HG02840 (cell line): ENCODE results near the gene CAPN8.
A peak's percentile ranks its signal among the peaks of the same experiment; 100 is the strongest.

Experiments used
- ATAC-seq: cut with Tn5 transposase; IDR thresholded peaks from one replicate; pipeline ENCODE4 v1.9.1; 2021; ENCODE audit warnings: mild to moderate bottlenecking, moderate library complexity, moderate number of reproducible peaks; ENCODE audit not compliant: unreplicated experiment, low FRiP score

CAPN8 gene

GRCh38 chr1:223665592-223666312 lies at the start of gene CAPN8:
TSS of gene CAPN8 (minus strand) at chr1:223665701. CDS start at chr1:223665646, 55 bp downstream.
- ATAC-seq: no peak

- no peak for ATAC-seq
These were observed 49.5 kb upstream of the CAPN8 start for GRCh38 chr1:223714849-223715603.

- ATAC-seq: no peak
These were observed 48.9 kb upstream of the CAPN8 start for GRCh38 chr1:223714421-223714724.

GRCh38 chr1:223713546-223714420 lies 48.3 kb upstream of the CAPN8 start:
- no peak for ATAC-seq

- peak; percentile 30 for ATAC-seq
These were observed 47.5 kb upstream of the CAPN8 start for GRCh38 chr1:223712850-223713474.

GRCh38 chr1:223712194-223712849 lies 46.8 kb upstream of the CAPN8 start, which contains the start of gene CAPN2:
TSS of gene CAPN2 (plus strand) at chr1:223712539. CDS start at chr1:223712641, 102 bp downstream.
- ATAC-seq: peak; percentile 51

GRCh38 chr1:223711747-223712193 lies 46.3 kb upstream of the CAPN8 start:
- ATAC-seq: no peak

GRCh38 chr1:223711173-223711572 lies 45.7 kb upstream of the CAPN8 start:
- ATAC-seq: no peak

GRCh38 chr1:223710179-223711133 lies 45.0 kb upstream of the CAPN8 start:
- ATAC-seq: no peak

- ATAC-seq: no peak
These were observed 44.1 kb upstream of the CAPN8 start for GRCh38 chr1:223709598-223709997.

- no peak for ATAC-seq
These were observed 43.3 kb upstream of the CAPN8 start for GRCh38 chr1:223708651-223709268.

- ATAC-seq: no peak
These were observed 42.5 kb upstream of the CAPN8 start for GRCh38 chr1:223708001-223708359.

- no peak for ATAC-seq
These were observed 41.9 kb upstream of the CAPN8 start for GRCh38 chr1:223707256-223708000.

- ATAC-seq: no peak
These were observed 40.8 kb upstream of the CAPN8 start for GRCh38 chr1:223706077-223706973.

GRCh38 chr1:223704921-223705878 lies 39.7 kb upstream of the CAPN8 start:
- no peak for ATAC-seq

- no peak for ATAC-seq
These were observed 38.1 kb upstream of the CAPN8 start for GRCh38 chr1:223703668-223704013.
